Nephron progenitor cell (in vitro differentiated cells): ENCODE results near the gene NLRC5.

Experiments
- DNase-seq: peaks from one replicate; pipeline ENCODE4 v3.0.0; 2021
- H3K27ac Mint-ChIP-seq: 2 replicates; pipeline ENCODE4 v1.8.0; 2021; ENCODE audit warnings: mild to moderate bottlenecking, moderate library complexity, mixed read lengths
- H3K27me3 Mint-ChIP-seq: 2 replicates; pipeline ENCODE4 v1.8.0; 2021; ENCODE audit warnings: mild to moderate bottlenecking, low read depth, mixed read lengths; ENCODE audit not compliant: poor library complexity
- H3K36me3 Mint-ChIP-seq: 2 replicates; pipeline ENCODE4 v1.8.0; 2021; ENCODE audit warnings: low read depth, mixed read lengths
- H3K4me1 Mint-ChIP-seq: 2 replicates; pipeline ENCODE4 v1.8.0; 2021; ENCODE audit warnings: mixed read lengths
- H3K4me3 Mint-ChIP-seq: 2 replicates; pipeline ENCODE4 v1.8.0; 2021; ENCODE audit warnings: mild to moderate bottlenecking, moderate library complexity, mixed read lengths
- H3K9me3 Mint-ChIP-seq: 2 replicates; pipeline ENCODE4 v1.8.0; 2021; ENCODE audit warnings: mild to moderate bottlenecking, moderate library complexity, mixed read lengths
- TF ChIP-seq, protein P1 (sequence below): fragments of 200-600 bp; sonication (generic); IDR thresholded peaks from 2 replicates; pipeline ENCODE4 v1.5.0; 2021; ENCODE audit warnings: antibody characterized with exemption

Gene NLRC5

DNA sequence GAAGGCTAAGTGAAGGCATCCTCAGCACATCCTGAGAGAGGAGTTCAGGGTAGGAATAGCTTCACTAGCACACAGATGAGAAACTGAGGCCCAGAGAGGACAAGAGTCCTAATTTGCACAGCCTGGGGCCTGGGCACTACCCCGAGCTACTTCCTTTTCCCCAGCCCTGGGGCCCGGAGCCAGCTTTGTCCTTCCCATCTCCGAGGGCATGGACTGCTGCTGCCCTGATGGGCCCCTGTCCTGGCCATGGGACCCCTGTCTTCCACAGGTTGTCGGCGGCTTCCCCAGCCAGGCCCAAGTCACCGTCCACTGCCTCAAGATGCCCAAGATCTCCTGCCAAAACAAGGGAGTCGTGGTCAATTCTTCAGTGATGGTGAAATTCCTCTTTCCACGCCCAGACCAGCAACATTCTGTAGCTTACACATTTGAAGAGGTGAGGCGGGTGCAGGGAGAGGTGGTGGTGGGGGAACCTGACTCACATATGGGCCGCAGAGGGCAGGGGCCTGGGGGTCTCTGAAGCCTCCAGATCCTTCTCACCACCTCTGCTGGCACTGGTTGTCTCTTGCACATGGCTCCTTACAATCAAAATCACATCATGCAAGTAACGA lies 11.4 kb upstream of the NLRC5 start:
- Mint-ChIP-seq H3K9me3 (peaks cover 7% of the 10 kb centered on the region), H3K27ac (no peak overlapping the region), H3K4me3 (no peak overlapping the region), H3K36me3 (no peaks in the 10 kb centered on the region), H3K4me1 (no peaks in the 10 kb centered on the region), H3K27me3 (peaks cover 29% of the 10 kb centered on the region)
- TF ChIP-seq, protein P1, sequence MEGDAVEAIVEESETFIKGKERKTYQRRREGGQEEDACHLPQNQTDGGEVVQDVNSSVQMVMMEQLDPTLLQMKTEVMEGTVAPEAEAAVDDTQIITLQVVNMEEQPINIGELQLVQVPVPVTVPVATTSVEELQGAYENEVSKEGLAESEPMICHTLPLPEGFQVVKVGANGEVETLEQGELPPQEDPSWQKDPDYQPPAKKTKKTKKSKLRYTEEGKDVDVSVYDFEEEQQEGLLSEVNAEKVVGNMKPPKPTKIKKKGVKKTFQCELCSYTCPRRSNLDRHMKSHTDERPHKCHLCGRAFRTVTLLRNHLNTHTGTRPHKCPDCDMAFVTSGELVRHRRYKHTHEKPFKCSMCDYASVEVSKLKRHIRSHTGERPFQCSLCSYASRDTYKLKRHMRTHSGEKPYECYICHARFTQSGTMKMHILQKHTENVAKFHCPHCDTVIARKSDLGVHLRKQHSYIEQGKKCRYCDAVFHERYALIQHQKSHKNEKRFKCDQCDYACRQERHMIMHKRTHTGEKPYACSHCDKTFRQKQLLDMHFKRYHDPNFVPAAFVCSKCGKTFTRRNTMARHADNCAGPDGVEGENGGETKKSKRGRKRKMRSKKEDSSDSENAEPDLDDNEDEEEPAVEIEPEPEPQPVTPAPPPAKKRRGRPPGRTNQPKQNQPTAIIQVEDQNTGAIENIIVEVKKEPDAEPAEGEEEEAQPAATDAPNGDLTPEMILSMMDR = no peak
- DNase-seq = no peak

DNA sequence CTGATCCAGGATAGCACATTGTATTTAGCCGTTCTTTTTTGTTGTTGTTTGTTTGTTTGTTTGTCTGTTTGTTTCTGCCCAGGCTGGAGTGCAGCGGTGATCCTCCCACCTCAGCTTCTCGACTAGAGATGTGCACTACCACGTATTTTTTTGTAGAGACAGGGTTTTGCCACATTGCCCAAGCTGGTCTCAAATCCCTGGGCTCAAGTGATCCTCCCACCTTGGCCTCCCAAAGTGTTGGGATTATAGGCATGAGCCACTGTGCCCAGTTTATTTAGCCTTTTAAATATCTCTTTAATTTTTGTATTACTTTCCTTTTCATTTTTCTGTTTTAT lies 9.2 kb upstream of the NLRC5 start:
- H3K9me3 Mint-ChIP-seq = no peaks in the 10 kb centered on the region
- TF ChIP-seq, protein P1 = no peak
- H3K4me3 Mint-ChIP-seq = no peak overlapping the region
- no peak for DNase-seq
- no peaks in the 10 kb centered on the region for H3K36me3 Mint-ChIP-seq
- H3K27me3 Mint-ChIP-seq = peaks cover 28% of the 10 kb centered on the region
- H3K4me1 Mint-ChIP-seq = peaks cover 3% of the 10 kb centered on the region
- no peak overlapping the region for H3K27ac Mint-ChIP-seq

DNA sequence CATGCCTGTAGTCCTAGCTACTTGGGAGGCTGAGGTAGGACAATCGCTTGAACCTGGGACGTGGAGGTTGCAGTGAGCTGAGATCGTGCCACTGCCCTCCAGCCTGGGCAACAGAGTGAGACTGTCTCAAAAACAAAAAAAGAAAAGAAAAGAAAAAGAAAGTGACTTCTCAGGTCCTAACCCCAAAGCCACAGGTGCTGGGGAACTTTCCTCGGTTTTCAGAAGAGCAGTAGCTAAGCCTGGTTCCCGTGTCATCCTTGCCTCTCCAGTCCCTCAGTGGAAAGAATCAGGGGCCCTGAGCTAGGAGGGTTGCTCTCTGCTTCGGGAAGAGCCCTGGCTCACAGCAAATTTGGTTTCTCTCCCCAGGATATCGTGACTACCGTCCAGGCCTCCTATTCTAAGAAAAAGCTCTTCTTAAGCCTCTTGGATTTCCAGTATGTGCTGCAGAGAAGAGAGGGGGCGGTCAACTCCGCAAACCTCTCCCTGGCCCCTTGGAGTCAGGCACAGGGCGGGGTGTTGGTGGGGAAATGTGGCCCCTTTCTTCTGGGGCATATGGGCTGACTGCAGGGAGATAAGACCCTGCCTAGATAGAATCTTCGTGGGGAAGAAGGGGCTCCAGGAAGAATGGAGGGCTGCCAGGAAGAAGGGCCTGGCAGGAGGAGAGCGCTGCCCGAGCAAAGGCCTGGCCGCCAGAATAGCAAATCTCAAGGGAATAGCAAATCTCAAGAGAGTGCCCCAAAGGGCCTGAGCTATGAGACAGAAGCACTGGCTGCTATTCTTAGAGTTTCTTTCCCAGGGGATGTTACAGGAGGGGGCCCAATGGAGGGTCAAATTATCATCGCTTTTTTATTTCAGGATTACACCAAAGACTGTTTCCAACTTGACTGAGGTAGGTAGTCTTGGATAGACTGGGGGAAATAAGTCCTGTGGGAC lies 8.3 kb upstream of the NLRC5 start:
- H3K27ac Mint-ChIP-seq = no peak overlapping the region
- no peak for DNase-seq
- TF ChIP-seq, protein P1 = no peak

DNA sequence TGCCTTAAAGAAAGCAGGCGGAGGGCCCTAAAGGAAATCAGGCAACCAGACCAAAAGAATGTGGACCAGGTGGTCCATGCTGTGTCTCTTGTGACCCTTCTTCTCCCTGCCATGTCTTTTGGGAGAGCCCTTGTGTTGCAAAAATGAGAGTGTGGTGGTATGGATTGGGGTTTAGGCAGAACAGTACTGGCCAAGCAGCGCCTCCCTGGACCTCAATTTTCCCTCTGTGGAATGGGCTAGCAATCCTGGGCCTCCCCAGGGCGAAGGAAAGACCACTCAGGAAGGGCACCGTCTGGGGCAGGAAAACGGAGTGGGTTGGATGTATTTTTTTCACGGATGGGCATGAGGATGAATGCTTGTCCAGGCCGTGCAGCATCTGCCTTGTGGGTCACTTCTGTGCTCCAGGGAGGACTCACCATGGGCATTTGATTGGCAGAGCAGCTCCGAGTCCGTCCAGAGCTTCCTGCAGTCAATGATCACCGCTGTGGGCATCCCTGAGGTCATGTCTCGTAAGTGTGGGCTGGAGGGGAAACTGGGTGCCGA lies 7.6 kb upstream of the NLRC5 start:
- no peaks in the 10 kb centered on the region for H3K36me3 Mint-ChIP-seq
- no peaks in the 10 kb centered on the region for H3K9me3 Mint-ChIP-seq
- H3K4me1 Mint-ChIP-seq = peaks cover 3% of the 10 kb centered on the region
- DNase-seq = no peak
- H3K27ac Mint-ChIP-seq = no peak overlapping the region
- TF ChIP-seq, protein P1 = no peak
- H3K4me3 Mint-ChIP-seq = no peak overlapping the region
- H3K27me3 Mint-ChIP-seq = peaks cover 30% of the 10 kb centered on the region

More for the DNA sequence above, 8.3 kb upstream of the NLRC5 start:
- no peak overlapping the region for H3K4me3 Mint-ChIP-seq
- no peaks in the 10 kb centered on the region for H3K9me3 Mint-ChIP-seq
- H3K27me3 Mint-ChIP-seq = peaks cover 26% of the 10 kb centered on the region
- no peaks in the 10 kb centered on the region for H3K36me3 Mint-ChIP-seq
- peaks cover 3% of the 10 kb centered on the region for H3K4me1 Mint-ChIP-seq

DNA sequence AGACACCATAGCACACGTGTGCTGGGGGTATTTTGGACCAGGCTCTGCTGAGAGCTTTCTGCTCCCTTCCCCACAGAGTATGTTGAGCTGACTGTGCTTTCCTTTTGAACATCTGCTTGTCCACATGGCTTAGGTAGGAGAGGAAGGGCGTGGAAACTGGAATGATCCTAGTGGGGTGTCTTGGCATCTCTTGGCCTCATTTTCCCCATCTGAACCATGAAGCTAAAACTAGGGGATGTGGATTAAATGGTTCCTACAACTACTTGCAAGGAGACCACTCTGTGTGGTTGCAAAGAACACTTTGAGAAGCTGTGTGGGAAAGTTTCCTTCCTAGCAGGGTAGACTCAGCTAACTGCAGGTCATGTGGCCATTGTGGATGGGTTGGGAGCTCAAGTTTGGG lies 6.7 kb upstream of the NLRC5 start:
- no peak for DNase-seq
- no peaks in the 10 kb centered on the region for H3K36me3 Mint-ChIP-seq
- peaks cover 39% of the 10 kb centered on the region for H3K27me3 Mint-ChIP-seq
- no peaks in the 10 kb centered on the region for H3K9me3 Mint-ChIP-seq
- TF ChIP-seq, protein P1 = no peak
- H3K27ac Mint-ChIP-seq = no peak overlapping the region
- H3K4me1 Mint-ChIP-seq = peaks cover 3% of the 10 kb centered on the region
- H3K4me3 Mint-ChIP-seq = no peak overlapping the region
